ENCODE data around the gene CDC6.
A peak's percentile ranks its signal among the peaks of the same experiment; 100 is the strongest.

Gene CDC6

DNA sequence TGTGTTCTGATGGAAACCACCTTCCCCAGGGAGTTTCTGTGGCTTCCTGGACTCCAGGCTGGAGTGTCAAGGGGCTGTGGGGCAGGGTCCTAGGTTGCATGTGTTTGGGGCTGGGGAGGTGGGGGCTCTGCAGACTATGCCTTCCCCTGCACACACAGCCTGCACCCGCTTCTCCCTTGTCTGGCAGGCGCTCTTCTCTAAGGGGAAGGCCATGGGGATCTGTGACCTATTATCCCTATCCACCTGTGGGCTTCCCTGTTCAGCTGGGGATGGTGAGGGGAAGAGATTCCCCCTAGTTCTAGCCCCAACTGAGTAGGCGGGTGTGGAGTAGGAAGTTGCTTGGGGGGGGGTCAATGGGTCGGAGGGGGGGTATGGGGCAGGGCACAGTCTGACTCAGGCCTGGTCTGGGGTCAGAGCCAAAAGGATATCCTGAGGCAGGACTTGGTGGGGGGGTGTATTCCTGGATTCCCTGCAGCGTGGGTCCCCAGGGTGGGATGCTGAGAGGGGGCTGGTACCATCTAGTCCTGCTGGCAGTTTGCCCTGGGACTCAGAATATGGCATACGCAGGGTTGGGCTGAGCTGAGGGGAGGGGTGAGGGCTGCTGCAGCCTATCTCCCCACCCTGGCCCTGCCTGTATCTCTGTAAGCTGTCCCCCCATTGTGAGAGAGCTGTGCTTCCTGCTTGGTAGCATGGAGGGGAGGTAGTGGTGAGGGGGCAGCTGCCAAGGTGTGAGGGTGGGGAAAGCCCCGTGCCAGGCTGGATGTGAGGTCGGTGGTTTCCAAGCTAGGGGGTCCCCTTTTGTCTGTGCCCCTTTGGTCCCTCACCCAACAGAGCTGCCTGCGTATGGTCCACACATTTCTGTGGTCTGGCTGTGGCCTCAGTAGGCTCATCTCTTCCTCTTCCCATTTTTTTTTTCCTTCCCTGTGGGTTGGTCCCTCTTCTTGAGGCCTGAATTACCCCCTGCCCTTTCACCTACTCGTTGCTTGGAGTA, 36.0 kb downstream of the CDC6 start:
- DNase-seq (ENCODE audit: low read depth) = peak; percentile 81
- H3K4me3 ChIP-seq (replicated peaks; ENCODE audit: low read depth, low read length) = peak overlapping the region; percentile 96
- TF ChIP-seq, protein P1, sequence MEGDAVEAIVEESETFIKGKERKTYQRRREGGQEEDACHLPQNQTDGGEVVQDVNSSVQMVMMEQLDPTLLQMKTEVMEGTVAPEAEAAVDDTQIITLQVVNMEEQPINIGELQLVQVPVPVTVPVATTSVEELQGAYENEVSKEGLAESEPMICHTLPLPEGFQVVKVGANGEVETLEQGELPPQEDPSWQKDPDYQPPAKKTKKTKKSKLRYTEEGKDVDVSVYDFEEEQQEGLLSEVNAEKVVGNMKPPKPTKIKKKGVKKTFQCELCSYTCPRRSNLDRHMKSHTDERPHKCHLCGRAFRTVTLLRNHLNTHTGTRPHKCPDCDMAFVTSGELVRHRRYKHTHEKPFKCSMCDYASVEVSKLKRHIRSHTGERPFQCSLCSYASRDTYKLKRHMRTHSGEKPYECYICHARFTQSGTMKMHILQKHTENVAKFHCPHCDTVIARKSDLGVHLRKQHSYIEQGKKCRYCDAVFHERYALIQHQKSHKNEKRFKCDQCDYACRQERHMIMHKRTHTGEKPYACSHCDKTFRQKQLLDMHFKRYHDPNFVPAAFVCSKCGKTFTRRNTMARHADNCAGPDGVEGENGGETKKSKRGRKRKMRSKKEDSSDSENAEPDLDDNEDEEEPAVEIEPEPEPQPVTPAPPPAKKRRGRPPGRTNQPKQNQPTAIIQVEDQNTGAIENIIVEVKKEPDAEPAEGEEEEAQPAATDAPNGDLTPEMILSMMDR (IDR thresholded peaks at IDR 0.05; ENCODE audit: low read length, missing control alignments) = no peak

DNA sequence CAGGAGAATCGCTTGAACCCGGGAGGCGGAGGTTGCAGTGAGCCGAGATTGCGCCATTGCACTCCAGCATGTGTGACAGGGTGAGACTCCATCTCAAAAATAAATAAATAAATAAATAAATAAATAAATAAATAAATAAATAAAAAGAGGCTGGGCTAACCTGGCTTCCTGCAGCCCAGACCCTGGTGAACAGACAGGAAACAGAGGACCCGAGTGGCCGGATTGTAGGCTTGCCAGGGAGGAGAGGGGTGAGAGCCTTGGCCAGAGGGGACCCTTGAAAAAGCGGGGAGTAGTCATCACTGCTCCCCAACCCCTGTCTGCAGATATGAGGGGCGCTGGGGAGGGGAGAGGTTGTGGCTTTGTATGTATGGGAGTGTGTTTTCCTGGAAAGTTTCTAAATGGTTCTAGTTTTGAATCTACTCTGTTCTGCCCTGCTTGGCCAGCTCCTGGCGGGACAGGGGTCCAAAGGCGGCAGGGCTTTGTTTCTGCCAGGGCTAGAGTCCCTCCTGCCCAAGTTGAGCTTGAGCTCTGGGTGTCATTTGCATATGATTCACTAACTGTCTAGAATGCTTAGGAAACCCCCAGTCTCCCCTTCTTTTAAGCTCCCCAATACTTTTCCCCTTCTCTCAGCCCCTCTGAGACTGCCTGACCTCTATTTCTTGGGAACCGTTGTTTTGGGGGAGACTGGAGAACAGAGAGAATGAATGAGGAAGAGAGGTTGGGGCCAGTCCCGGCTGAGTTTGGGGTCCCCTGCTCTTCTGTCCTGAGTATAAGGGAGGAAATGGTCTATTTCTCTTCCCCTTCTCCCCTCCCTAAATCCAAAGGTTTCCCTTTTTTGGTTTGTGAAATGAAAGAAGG, 37.7 kb downstream of the CDC6 start:
- no peak for DNase-seq (ENCODE audit: low read depth)
- TF ChIP-seq, protein P1 (IDR thresholded peaks at IDR 0.05; ENCODE audit: low read length, missing control alignments) = no peak
- H3K4me3 ChIP-seq (replicated peaks; ENCODE audit: low read depth, low read length) = no peak overlapping the region

DNA sequence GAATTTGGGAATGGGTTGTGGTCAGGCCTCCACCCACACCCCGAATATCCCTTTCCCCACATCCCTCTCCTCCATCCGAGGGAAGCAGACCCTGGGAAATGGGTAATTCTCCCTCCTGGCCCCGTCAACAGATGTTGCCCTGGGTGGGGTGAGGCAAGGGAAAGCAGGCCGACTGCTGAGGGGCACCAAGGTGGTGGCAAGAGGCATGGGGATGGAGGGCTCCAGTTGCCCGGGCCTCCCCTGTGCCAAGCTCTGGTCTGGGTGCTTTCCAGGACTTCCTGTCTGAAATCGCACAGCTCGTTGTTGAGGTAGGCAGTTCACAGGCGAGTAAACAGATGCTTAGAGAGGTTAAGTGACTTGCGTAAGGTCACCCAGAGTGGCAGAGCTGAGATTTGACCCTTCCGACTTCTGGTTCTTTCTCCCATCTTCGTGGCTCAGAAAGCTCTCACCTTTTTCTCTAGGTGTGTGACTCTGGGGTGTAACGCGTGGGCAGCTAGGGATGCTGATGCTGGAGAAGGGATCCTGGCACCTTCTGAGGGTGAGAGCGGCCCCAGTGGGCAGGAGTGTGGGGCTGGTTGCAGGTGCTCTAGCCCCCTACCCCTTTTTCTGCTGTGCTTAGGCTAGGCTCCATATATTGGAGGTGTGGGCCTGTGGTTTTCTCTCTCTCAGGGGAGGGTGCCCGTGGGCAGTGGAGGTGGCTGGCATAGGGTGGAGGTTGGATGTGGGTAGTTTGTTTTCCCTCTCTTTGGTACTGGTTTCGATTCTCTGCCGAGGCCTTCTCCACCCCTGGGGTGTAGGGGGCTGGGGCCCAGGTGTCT, 38.5 kb downstream of the CDC6 start:
- H3K4me3 ChIP-seq (replicated peaks; ENCODE audit: low read depth, low read length) = no peak overlapping the region
- TF ChIP-seq, protein P1 (IDR thresholded peaks at IDR 0.05; ENCODE audit: low read length, missing control alignments) = no peak
- DNase-seq (ENCODE audit: low read depth) = no peak

DNA sequence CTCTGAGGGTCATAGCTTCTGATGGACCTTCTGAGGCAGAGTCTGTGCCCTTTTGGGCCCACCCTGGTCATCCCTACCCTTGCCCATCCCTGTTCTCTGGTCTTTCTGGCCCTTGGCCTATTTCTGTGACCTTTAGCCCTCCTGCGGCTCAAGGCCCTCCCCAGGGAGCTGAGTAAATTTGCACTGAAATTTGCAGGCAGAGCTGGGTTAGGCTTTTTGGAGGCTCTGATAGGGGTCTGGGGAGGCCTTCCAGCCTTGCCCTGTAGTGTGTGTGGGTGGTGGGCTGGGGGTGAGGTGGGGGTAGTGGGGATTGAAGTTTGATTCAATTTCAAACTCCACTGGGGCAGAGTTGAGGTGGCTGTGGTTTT, 39.1 kb downstream of the CDC6 start:
- H3K4me3 ChIP-seq (replicated peaks; ENCODE audit: low read depth, low read length) = no peak overlapping the region
- DNase-seq (ENCODE audit: low read depth) = no peak
- TF ChIP-seq, protein P1 (IDR thresholded peaks at IDR 0.05; ENCODE audit: low read length, missing control alignments) = no peak

DNA sequence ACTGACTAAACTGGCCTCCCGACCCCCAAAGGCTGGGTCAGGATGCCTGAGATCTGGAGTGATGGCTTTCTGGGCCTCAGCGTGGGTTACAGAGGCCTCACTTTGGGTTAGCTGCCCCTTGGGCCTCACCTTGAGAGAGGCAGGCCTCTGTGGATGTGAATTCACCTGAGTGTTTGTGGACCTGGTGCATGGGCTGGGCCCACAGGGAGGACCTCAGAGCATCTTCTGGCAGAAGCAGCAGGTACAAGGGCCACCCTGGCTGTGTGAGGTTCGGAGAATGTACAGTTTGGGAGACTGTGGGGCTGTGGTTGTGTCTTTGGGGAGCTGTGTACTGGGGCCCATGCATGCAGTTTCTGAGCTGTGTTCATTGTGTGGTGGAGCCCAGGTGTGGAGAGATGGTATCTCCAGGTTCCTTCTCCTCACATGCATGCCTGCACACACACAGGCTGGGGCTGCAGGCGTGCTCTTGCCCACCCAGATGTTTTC, 39.6 kb downstream of the CDC6 start:
- no peak for DNase-seq (ENCODE audit: low read depth)
- TF ChIP-seq, protein P1 (IDR thresholded peaks at IDR 0.05; ENCODE audit: low read length, missing control alignments) = no peak
- H3K4me3 ChIP-seq (replicated peaks; ENCODE audit: low read depth, low read length) = no peak overlapping the region

DNA sequence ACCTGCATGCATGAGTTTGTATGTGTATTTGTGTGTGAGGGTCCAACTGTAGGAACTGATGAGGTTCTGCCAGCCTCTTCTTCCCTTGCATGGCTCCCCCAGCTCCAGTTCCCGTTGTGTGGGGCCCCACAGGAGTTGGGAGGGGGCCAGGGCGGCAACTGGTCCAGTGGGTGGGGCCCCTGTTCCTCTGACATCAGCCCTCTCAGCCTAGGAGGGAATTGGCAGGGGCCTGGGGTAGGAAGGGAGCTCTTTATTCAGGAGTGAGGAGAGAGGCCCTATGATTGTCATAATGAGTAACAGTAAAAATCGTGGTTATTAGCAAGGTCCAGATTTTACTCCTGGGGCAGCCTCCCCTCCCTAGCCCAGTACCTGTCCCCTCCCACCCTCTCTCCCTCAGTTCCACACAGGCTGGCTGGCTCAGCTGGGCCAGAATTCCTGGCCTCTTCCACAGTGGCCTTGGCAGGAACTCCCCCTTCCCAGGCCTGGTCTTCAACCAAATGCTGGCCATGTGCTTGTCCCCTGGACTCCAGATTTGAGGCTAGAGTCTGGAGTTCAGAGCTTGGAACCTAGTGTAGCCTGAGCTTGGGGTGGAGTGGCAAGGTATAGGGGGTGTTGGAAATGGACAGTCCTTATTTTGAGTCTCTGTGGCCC, 40.2 kb downstream of the CDC6 start:
- TF ChIP-seq, protein P1 (IDR thresholded peaks at IDR 0.05; ENCODE audit: low read length, missing control alignments) = no peak
- no peak for DNase-seq (ENCODE audit: low read depth)
- no peak overlapping the region for H3K4me3 ChIP-seq (replicated peaks; ENCODE audit: low read depth, low read length)

All from fibroblast of pulmonary artery (primary cell).